HepG2 (cell line): ENCODE data around the gene ARL3. TPM values are rescaled to one million over a fixed set of nuclear protein-coding genes. Genes with fewer than 3 reads are reported as not detected.
A peak's percentile ranks its signal among the peaks of the same experiment; 100 is the strongest.

Experiments used
- AGO1 ChIP-seq: fragments of 200-400 bp; formaldehyde crosslinking; IDR thresholded peaks from 2 replicates; pipeline ENCODE4 v1.6.1; 2017; ENCODE audit warnings: mild to moderate bottlenecking, low read depth, low read length, moderate library complexity; ENCODE audit not compliant: poor library complexity, severe bottlenecking
- ATF6 ChIP-seq: sonication (generic); formaldehyde crosslinking; conservative IDR thresholded peaks from 2 replicates; pipeline ENCODE4 v1.4.0; 2020; ENCODE audit warnings: missing genetic modification reagents
- DPF2 ChIP-seq: sonication (generic); formaldehyde crosslinking; IDR thresholded peaks from 2 replicates; pipeline ENCODE4 v1.4.0; 2020; ENCODE audit warnings: mild to moderate bottlenecking, low read depth, missing genetic modification reagents, borderline replicate concordance
- EHMT2 ChIP-seq: fragments of 200-600 bp; sonication (generic); IDR thresholded peaks from 2 replicates; pipeline ENCODE4 v1.7.0; 2017; ENCODE audit warnings: antibody characterized with exemption, low read depth, low read length, borderline replicate concordance
- ELF3 ChIP-seq: IDR thresholded peaks from 2 replicates; pipeline ENCODE4 v1.6.1; 2016; ENCODE audit warnings: missing genetic modification reagents, missing compliant biosample characterization
- HMG20B ChIP-seq: conservative IDR thresholded peaks from 2 replicates; pipeline ENCODE4 v1.6.1; 2016; ENCODE audit warnings: missing genetic modification reagents, missing compliant biosample characterization
- HNF1A ChIP-seq, 2 experiments: sonication (generic) in 1 of 2; formaldehyde crosslinking in 1 of 2; IDR thresholded peaks; 2 replicates each; pipeline versions ENCODE4 v1.4.0 to v1.6.1; 2016 to 2020; ENCODE audit warnings: borderline replicate concordance in 1 of 2, low read depth in 1 of 2, mild to moderate bottlenecking in 1 of 2, missing genetic modification reagents in 1 of 2
- IRF1 ChIP-seq: sonication (generic); formaldehyde crosslinking; IDR thresholded peaks from 2 replicates; pipeline ENCODE4 v1.4.0; 2020; ENCODE audit warnings: low read depth, mild to moderate bottlenecking, missing genetic modification reagents
- KDM5B ChIP-seq: sonication (generic); formaldehyde crosslinking; IDR thresholded peaks from 2 replicates; pipeline ENCODE4 v1.4.0; 2020; ENCODE audit warnings: missing genetic modification reagents, mild to moderate bottlenecking, borderline replicate concordance
- SOX13 ChIP-seq, 3 experiments: fragments of 450-650 bp in 1 of 3; sonication (generic) in 1 of 3; formaldehyde crosslinking in 1 of 3; IDR thresholded peaks in 2 of 3; conservative IDR thresholded peaks in 1 of 3; 2 replicates each; pipeline versions ENCODE4 v1.5.0 to v1.6.1; 2016 to 2020; ENCODE audit warnings: antibody characterized with exemption in 1 of 3, mild to moderate bottlenecking in 1 of 3, missing compliant biosample characterization in 1 of 3, missing genetic modification reagents in 1 of 3, moderate library complexity in 1 of 3
- SRY ChIP-seq: sonication (generic); formaldehyde crosslinking; IDR thresholded peaks from 2 replicates; pipeline ENCODE4 v1.8.0; 2022; ENCODE audit warnings: mild to moderate bottlenecking, missing genetic modification reagents
- TOE1 ChIP-seq: sonication (generic); formaldehyde crosslinking; IDR thresholded peaks from 2 replicates; pipeline ENCODE4 v1.4.0; 2020; ENCODE audit warnings: mild to moderate bottlenecking, missing genetic modification reagents
- YEATS2 ChIP-seq: sonication (generic); formaldehyde crosslinking; IDR thresholded peaks from 2 replicates; pipeline ENCODE4 v1.4.0; 2020; ENCODE audit warnings: missing genetic modification reagents, borderline replicate concordance
- ZBTB37 ChIP-seq: sonication (generic); formaldehyde crosslinking; IDR thresholded peaks from 2 replicates; pipeline ENCODE4 v1.4.0; 2020; ENCODE audit warnings: mild to moderate bottlenecking, missing genetic modification reagents
- ZNF205 ChIP-seq: IDR thresholded peaks from 2 replicates; pipeline ENCODE4 v1.6.1; 2018; ENCODE audit warnings: missing biosample characterization, missing genetic modification reagents
- ZNF292 ChIP-seq: sonication (generic); formaldehyde crosslinking; IDR thresholded peaks from 2 replicates; pipeline ENCODE4 v1.8.1; 2022; ENCODE audit warnings: mild to moderate bottlenecking, low read depth, missing genetic modification reagents, borderline replicate concordance
- ZNF629 ChIP-seq: sonication (generic); formaldehyde crosslinking; conservative IDR thresholded peaks from 2 replicates; pipeline ENCODE4 v1.5.0; 2020; ENCODE audit warnings: missing genetic modification reagents
- ZZZ3 ChIP-seq: sonication (generic); formaldehyde crosslinking; IDR thresholded peaks from 2 replicates; pipeline ENCODE4 v1.4.0; 2020; ENCODE audit warnings: missing genetic modification reagents, mild to moderate bottlenecking, borderline replicate concordance
- polyA plus RNA-seq, 8 experiments: library from polyadenylated mRNA; depleted of rRNA in 3 of 8; stranded (reverse) in 7 of 8; unstranded in 1 of 8; fragments of >200 nt; fragmentation: Illumina TruSeq in 4 of 8; extraction: Trizol in 4 of 8; gene quantifications; 2 replicates each; pipeline versions ENCODE4 v1.2.1 to v1.2.3, GENCODE V29; 2011 to 2016; ENCODE audit warnings: low read depth in 4 of 8, missing spikeins in 1 of 8, mixed read lengths in 1 of 8; ENCODE audit not compliant: insufficient read depth in 1 of 8
- total RNA-seq, 5 experiments: library from RNA; depleted of rRNA; stranded (reverse); fragments of >200 nt; fragmentation: Illumina TruSeq; extraction: Trizol; gene quantifications; 2 replicates each; pipeline ENCODE4 v1.2.3, GENCODE V29; 2016; ENCODE audit warnings: low read depth in 1 of 5

The ARL3 gene
- total and polyA plus RNA-seq, 2 of the 13 experiments (the other 11 are each of a cell fraction or from before 2014, with no cell fraction given): 5.2 to 6.6 TPM

GRCh38 chr10:102714621-102715455 is 641 bp upstream of the ARL3 start, which contains the start of gene SFXN2 (continued):
- no peak for TF ChIP-seq ATF6 (CRISPR knock-in tag)
- peak; percentile 16; the same call in 1 of the 2 replicates for TF ChIP-seq IRF1
- TF ChIP-seq SOX13 (IDR thresholded peaks at IDR 0.05): no peak
- no peak; a peak in 1 of 4 replicates for TF ChIP-seq SOX13 (CRISPR knock-in tag; conservative IDR thresholded peaks at IDR 0.05 in 1 of 2, IDR thresholded peaks at IDR 0.05 in 1 of 2)
- no peak; the same call in none of the 2 replicates for TF ChIP-seq ZNF205 (CRISPR knock-in tag)
- TF ChIP-seq HMG20B (CRISPR knock-in tag): no peak
- TF ChIP-seq TOE1 (CRISPR knock-in tag): no peak
- TF ChIP-seq ZZZ3 (CRISPR knock-in tag): peak; percentile 66; the same call in 1 of the 2 replicates
- TF ChIP-seq YEATS2: no peak
- no peak for TF ChIP-seq HNF1A (IDR thresholded peaks at IDR 0.05; ENCODE audit: low read depth)
- TF ChIP-seq HNF1A (CRISPR knock-in tag; IDR thresholded peaks at IDR 0.05; ENCODE audit: borderline replicate concordance): peak; percentile 57; the same call in 1 of the 2 replicates
- 0 out of 2 replicates have a peak, but pooled peaks have one; percentile 59 for TF ChIP-seq SRY
- no peak for TF ChIP-seq AGO1
- no peak; the same call in 1 of the 2 replicates for TF ChIP-seq ZNF292 (CRISPR knock-in tag)
- 0 out of 2 replicates have a peak, but pooled peaks have one; percentile 5 for TF ChIP-seq ZNF629
- no peak for TF ChIP-seq EHMT2
- no peak for TF ChIP-seq DPF2 (CRISPR knock-in tag)
- no peak for TF ChIP-seq ELF3 (CRISPR knock-in tag)
- 0 out of 2 replicates have a peak, but pooled peaks have one; percentile 17 for TF ChIP-seq KDM5B (CRISPR knock-in tag)
- TF ChIP-seq ZBTB37 (CRISPR knock-in tag): no peak
